Measurements from ENCODE around the gene ARF3. TPM values are rescaled to one million over a fixed set of nuclear protein-coding genes. Genes with fewer than 3 reads are reported as not detected.

ARF3 gene
- polyA plus RNA-seq, 1 of the 3 experiments (the other 2 are of a cell fraction): 204 TPM

DNA sequence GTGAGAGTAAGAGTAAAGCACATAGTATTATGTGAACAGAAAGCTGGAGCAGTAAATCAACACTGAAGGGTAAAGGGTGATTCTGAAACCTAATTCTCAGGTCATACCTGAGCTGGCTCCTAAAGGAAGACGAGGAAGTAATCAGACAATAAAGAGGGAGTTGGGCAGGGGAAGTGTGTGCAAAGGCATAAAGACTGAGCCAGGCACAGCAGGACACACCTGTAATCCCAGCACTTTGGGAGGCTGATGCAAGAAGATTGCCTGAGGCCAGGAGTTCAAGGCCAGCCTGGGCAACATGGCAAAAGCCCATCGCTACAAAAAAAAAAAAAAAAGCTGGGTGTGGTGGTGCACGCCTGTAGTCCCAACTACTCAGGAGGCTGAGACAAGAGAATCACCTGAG lies 9.6 kb downstream of the ARF3 start:
- H3K4me3 ChIP-seq (ENCODE audit: low read depth in 2 of 2, low read length in 1 of 2): no peak overlapping the region
- no peaks in the 10 kb centered on the region for H3K9me2 ChIP-seq
- peaks cover 93% of the 10 kb centered on the region for H4K20me1 ChIP-seq (ENCODE audit: insufficient read depth)
- TF ChIP-seq FOXM1 (IDR thresholded peaks at IDR 0.05; ENCODE audit: low read depth): no peak
- TF ChIP-seq FOXJ3 (CRISPR knock-in tag; IDR thresholded peaks at IDR 0.05): no peak
- no peak for TF ChIP-seq RAD21 (IDR thresholded peaks at IDR 0.05; ENCODE audit: low read length)
- TF ChIP-seq POLR2AphosphoS5 (IDR thresholded peaks at IDR 0.05; ENCODE audit: low read depth, low read length): no peak
- TF ChIP-seq GABPA (IDR thresholded peaks at IDR 0.05; ENCODE audit: low read depth): no peak
- TF ChIP-seq EZH2phosphoT487 (IDR thresholded peaks at IDR 0.05; ENCODE audit: borderline replicate concordance, low read depth): no peak
- TF ChIP-seq, protein P1, sequence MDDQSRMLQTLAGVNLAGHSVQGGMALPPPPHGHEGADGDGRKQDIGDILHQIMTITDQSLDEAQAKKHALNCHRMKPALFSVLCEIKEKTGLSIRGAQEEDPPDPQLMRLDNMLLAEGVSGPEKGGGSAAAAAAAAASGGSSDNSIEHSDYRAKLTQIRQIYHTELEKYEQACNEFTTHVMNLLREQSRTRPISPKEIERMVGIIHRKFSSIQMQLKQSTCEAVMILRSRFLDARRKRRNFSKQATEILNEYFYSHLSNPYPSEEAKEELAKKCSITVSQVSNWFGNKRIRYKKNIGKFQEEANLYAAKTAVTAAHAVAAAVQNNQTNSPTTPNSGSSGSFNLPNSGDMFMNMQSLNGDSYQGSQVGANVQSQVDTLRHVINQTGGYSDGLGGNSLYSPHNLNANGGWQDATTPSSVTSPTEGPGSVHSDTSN (IDR thresholded peaks at IDR 0.05): no peak
- TF ChIP-seq, protein P2, sequence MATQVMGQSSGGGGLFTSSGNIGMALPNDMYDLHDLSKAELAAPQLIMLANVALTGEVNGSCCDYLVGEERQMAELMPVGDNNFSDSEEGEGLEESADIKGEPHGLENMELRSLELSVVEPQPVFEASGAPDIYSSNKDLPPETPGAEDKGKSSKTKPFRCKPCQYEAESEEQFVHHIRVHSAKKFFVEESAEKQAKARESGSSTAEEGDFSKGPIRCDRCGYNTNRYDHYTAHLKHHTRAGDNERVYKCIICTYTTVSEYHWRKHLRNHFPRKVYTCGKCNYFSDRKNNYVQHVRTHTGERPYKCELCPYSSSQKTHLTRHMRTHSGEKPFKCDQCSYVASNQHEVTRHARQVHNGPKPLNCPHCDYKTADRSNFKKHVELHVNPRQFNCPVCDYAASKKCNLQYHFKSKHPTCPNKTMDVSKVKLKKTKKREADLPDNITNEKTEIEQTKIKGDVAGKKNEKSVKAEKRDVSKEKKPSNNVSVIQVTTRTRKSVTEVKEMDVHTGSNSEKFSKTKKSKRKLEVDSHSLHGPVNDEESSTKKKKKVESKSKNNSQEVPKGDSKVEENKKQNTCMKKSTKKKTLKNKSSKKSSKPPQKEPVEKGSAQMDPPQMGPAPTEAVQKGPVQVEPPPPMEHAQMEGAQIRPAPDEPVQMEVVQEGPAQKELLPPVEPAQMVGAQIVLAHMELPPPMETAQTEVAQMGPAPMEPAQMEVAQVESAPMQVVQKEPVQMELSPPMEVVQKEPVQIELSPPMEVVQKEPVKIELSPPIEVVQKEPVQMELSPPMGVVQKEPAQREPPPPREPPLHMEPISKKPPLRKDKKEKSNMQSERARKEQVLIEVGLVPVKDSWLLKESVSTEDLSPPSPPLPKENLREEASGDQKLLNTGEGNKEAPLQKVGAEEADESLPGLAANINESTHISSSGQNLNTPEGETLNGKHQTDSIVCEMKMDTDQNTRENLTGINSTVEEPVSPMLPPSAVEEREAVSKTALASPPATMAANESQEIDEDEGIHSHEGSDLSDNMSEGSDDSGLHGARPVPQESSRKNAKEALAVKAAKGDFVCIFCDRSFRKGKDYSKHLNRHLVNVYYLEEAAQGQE (IDR thresholded peaks at IDR 0.05; ENCODE audit: low read depth, low read length): no peak
- TF ChIP-seq RXRA (IDR thresholded peaks at IDR 0.05; ENCODE audit: borderline replicate concordance, low read depth): no peak
- TF ChIP-seq MXI1 (IDR thresholded peaks at IDR 0.05; ENCODE audit: low read depth, low read length): no peak
- TF ChIP-seq JUND (IDR thresholded peaks at IDR 0.05): no peak
- no peak for TF ChIP-seq GATA2 (CRISPR knock-in tag; IDR thresholded peaks at IDR 0.05)
- no peak for TF ChIP-seq NRF1 (IDR thresholded peaks at IDR 0.05; ENCODE audit: low read depth, low read length)
- TF ChIP-seq, protein P3, sequence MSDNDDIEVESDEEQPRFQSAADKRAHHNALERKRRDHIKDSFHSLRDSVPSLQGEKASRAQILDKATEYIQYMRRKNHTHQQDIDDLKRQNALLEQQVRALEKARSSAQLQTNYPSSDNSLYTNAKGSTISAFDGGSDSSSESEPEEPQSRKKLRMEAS (IDR thresholded peaks at IDR 0.05; ENCODE audit: low read depth): no peak
- TF ChIP-seq CTCF (IDR thresholded peaks at IDR 0.05): no peak
- TF ChIP-seq SMC3 (IDR thresholded peaks at IDR 0.05; ENCODE audit: low read depth, low read length): no peak
- TF ChIP-seq NFIC (IDR thresholded peaks at IDR 0.05; ENCODE audit: borderline replicate concordance): no peak
- no peak overlapping the region for H3K4me2 ChIP-seq
- ChIA-PET POLR2A (no interaction called here), CTCF (interaction anchor here (0.7 to 2.6 kb wide), 6 partner anchors 12 to 133 kb away, joined by 3 to 10 read pairs (median 6); partner anchors contain the start of gene WNT1)
- H3K4me1 ChIP-seq (ENCODE audit: control insufficient read depth in 1 of 2, insufficient read depth in 2 of 2, low read depth in 1 of 2, low read length in 1 of 2): peaks cover 0 to 2% of the 10 kb centered on the region in 2 experiments; a peak in 1 of 4 replicates
- no peak overlapping the region for H3K9ac ChIP-seq
- H3K79me2 ChIP-seq (ENCODE audit: insufficient read depth): peaks cover 100% of the 10 kb centered on the region
- H3K36me3 ChIP-seq (replicated peaks in 1 of 2; ENCODE audit: control insufficient read depth in 1 of 2, insufficient read depth in 2 of 2, low read length in 1 of 2): peaks cover 18 to 23% of the 10 kb centered on the region in 2 experiments
- H3K27me3 ChIP-seq (ENCODE audit: insufficient read depth): no peaks in the 10 kb centered on the region
- no peak overlapping the region for H2AFZ ChIP-seq (ENCODE audit: low read depth)
- no peaks in the 10 kb centered on the region for H3F3A ChIP-seq (replicated peaks; ENCODE audit: insufficient read depth)
- no peak overlapping the region for H3K27ac ChIP-seq (ENCODE audit: low read depth in 2 of 2, low read length in 1 of 2)
- no peaks in the 10 kb centered on the region for H3K9me3 ChIP-seq
- WGBS (ENCODE audit: low lambda C conversion rate): 97% methylated on average over 3 of the region's 3 CpGs
- no peak for DNase-seq

Measured in SK-N-SH (cell line).